K562 (cell line): ENCODE data around the gene ADK. TPM values are rescaled to one million over a fixed set of nuclear protein-coding genes. Genes with fewer than 3 reads are reported as not detected.

ENCODE experiments used
- ATAC-seq: fragments of 200-7000 bp; cut with Tn5 transposase; 3 replicates; pipeline ENCODE4 v1.9.1; 2020; ENCODE audit warnings: moderate library complexity
- BruUV-seq: library from RNA; stranded (reverse); fragments of 400-500 nt; replicated peaks from 2 replicates; lab custom pipeline; 2021; lab: Mats Ljungman, UMichigan
- CTCF ChIA-PET: fragments of 300-600 bp; formaldehyde crosslinking; extraction: SDS; loops from one replicate; lab custom pipeline; 2021; ENCODE audit warnings: low intra/inter-chr PET ratio; lab: Yijun Ruan, JAX
- POLR2A ChIA-PET: fragments of 300-600, 350-650 bp; sonication (Branson Sonifier 250); formaldehyde crosslinking; extraction: SDS; loops from one replicate; lab custom pipeline; 2021; ENCODE audit warnings: antibody characterized with exemption, inconsistent platforms; lab: Yijun Ruan, JAX
- DNase-seq, 4 experiments: peaks; one replicate each; pipeline versions ENCODE4 v3.0.0 to v3.0.0-alpha.2; 2011 to 2018; ENCODE audit warnings: low spot score in 3 of 4, mixed read lengths in 3 of 4; ENCODE audit errors: extremely low read depth in 1 of 4
- FAIRE-seq: peaks from 2 replicates; lab custom pipeline; 2011; peaks lifted over from hg19 to GRCh38; lab: Jason Lieb, UNC
- H2AFZ ChIP-seq: 2 replicates; pipeline ENCODE4 v1.6.0; 2011; ENCODE audit warnings: low read depth, low read length, control low read depth, inconsistent platforms
- H3K27ac ChIP-seq: fragments of 200-600 bp; 3 replicates; pipeline ENCODE4 v1.8.0; 2011; ENCODE audit warnings: low read depth, mild to moderate bottlenecking, control low read depth, inconsistent platforms, low read length, moderate library complexity, mixed read lengths; ENCODE audit errors: extremely low read depth
- H3K27me3 ChIP-seq, 2 experiments: fragments of 300-600 bp in 1 of 2; 2 replicates in 1 of 2; 3 replicates in 1 of 2; pipeline versions ENCODE4 v1.6.0 to v1.8.0; 2011; ENCODE audit warnings: inconsistent platforms in 2 of 2, low read length in 2 of 2, mild to moderate bottlenecking in 1 of 2, mixed read lengths in 1 of 2, moderate library complexity in 1 of 2; ENCODE audit not compliant: control insufficient read depth in 2 of 2, insufficient read depth in 2 of 2
- H3K36me3 ChIP-seq: fragments of 300-600 bp; 3 replicates; pipeline ENCODE4 v1.8.0; 2011; ENCODE audit warnings: mild to moderate bottlenecking, low read length, inconsistent platforms; ENCODE audit not compliant: control insufficient read depth, insufficient read depth
- H3K4me1 ChIP-seq, 2 experiments: fragments of 200-600 bp in 1 of 2; replicated peaks in 1 of 2; 2 replicates in 1 of 2; 3 replicates in 1 of 2; pipeline versions ENCODE4 v1.5.1 to v1.8.0; 2011; ENCODE audit warnings: inconsistent platforms in 2 of 2, low read length in 2 of 2, mild to moderate bottlenecking in 1 of 2, mixed read lengths in 1 of 2, moderate library complexity in 1 of 2; ENCODE audit not compliant: control insufficient read depth in 2 of 2, insufficient read depth in 2 of 2
- H3K4me2 ChIP-seq: 2 replicates; pipeline ENCODE4 v1.6.1; 2011; ENCODE audit warnings: low read length, control low read depth, inconsistent platforms, mixed read lengths; ENCODE audit not compliant: insufficient read depth
- H3K4me3 ChIP-seq: fragments of 200-600 bp; sonication (generic), shearing (Covaris generic); 2 replicates; pipeline ENCODE4 v1.5.1; 2016; ENCODE audit warnings: control low read depth, inconsistent platforms
- H3K79me2 ChIP-seq: fragments of 200-600 bp; 3 replicates; pipeline ENCODE4 v1.8.0; 2011; ENCODE audit warnings: low read length, inconsistent platforms; ENCODE audit not compliant: control insufficient read depth, insufficient read depth
- H3K9ac ChIP-seq, 2 experiments: 2 replicates each; pipeline versions ENCODE4 v1.6.0 to v1.6.1; 2011; ENCODE audit warnings: low read depth in 2 of 2, low read length in 2 of 2, control low read depth in 1 of 2, inconsistent platforms in 1 of 2, mild to moderate bottlenecking in 1 of 2, mixed read lengths in 1 of 2; ENCODE audit not compliant: insufficient read depth in 1 of 2
- H3K9me1 ChIP-seq: one replicate; pipeline ENCODE4 v1.6.0; 2011; ENCODE audit warnings: inconsistent platforms, mild to moderate bottlenecking, low read length, moderate library complexity; ENCODE audit not compliant: control insufficient read depth, insufficient read depth
- H3K9me3 ChIP-seq: replicated peaks from 2 replicates; pipeline ENCODE4 v1.5.1; 2011; ENCODE audit warnings: low read depth, low read length, inconsistent platforms; ENCODE audit not compliant: control insufficient read depth, insufficient read depth
- H4K20me1 ChIP-seq: replicated peaks from 2 replicates; pipeline ENCODE4 v1.6.1; 2011; ENCODE audit warnings: low read length, inconsistent platforms, mixed read lengths; ENCODE audit not compliant: control insufficient read depth, insufficient read depth
- ARID4B ChIP-seq: sonication (generic); formaldehyde crosslinking; IDR thresholded peaks from 2 replicates; pipeline ENCODE4 v1.8.0; 2022; ENCODE audit warnings: mild to moderate bottlenecking, missing genetic modification reagents
- CBFA2T2 ChIP-seq: fragments of 450-650 bp; conservative IDR thresholded peaks from 2 replicates; pipeline ENCODE4 v1.6.1; 2017; ENCODE audit warnings: mild to moderate bottlenecking
- CEBPB ChIP-seq: fragments of 450-650 bp; IDR thresholded peaks from 2 replicates; pipeline ENCODE4 v1.6.1; 2016; ENCODE audit warnings: missing genetic modification characterization, missing compliant biosample characterization
- MAFK ChIP-seq: IDR thresholded peaks from 2 replicates; pipeline ENCODE4 v1.6.1; 2011; ENCODE audit warnings: low read length, improper control_type of control experiment
- NFE2 ChIP-seq: IDR thresholded peaks from 2 replicates; pipeline ENCODE4 v1.6.1; 2014; ENCODE audit warnings: antibody characterized with exemption, low read depth
- NR2C1 ChIP-seq, 2 experiments: fragments of 450-650 bp; IDR thresholded peaks; 2 replicates each; pipeline ENCODE4 v1.6.1; 2017; ENCODE audit warnings: mild to moderate bottlenecking in 2 of 2, antibody characterized with exemption in 1 of 2, inconsistent platforms in 1 of 2, missing compliant biosample characterization in 1 of 2, missing genetic modification characterization in 1 of 2
- SMARCB1 ChIP-seq: IDR thresholded peaks from 2 replicates; pipeline ENCODE4 v1.6.1; 2011; ENCODE audit warnings: improper control_type of control experiment, low read depth; ENCODE audit not compliant: insufficient read length
- ZBTB26 ChIP-seq: fragments of 450-650 bp; formaldehyde crosslinking; IDR thresholded peaks from 2 replicates; pipeline ENCODE4 v1.4.0; 2022; ENCODE audit warnings: missing genetic modification characterization
- ZNF239 ChIP-seq: fragments of 250-450 bp; sonication (Bioruptor Pico); IDR thresholded peaks from 2 replicates; pipeline ENCODE4 v1.4.0; 2020; ENCODE audit warnings: mild to moderate bottlenecking
- WGBS: fragments of 100-300 bp; shearing (Covaris generic); methylation state at CpG from one replicate; pipeline ENCODE4 v1.1.6; 2016; ENCODE audit warnings: low coverage, mixed read lengths; ENCODE audit not compliant: insufficient coverage; ENCODE audit errors: missing lambda C conversion rate; 5-methylcytosine and 5-hydroxymethylcytosine counted together
- in situ Hi-C: fragments of 300-500 bp; cut with MboI; formaldehyde crosslinking; loops from 4 replicates; pipeline ENCODE4 v1.15.0; 2018; ENCODE audit warnings: inconsistent platforms, mixed read lengths
- intact Hi-C: fragments of 100-400 bp; cut with micrococcal nuclease; formaldehyde crosslinking; loops from 2 replicates; pipeline ENCODE4 v1.14.2; 2022
- polyA plus RNA-seq, 8 experiments: library from polyadenylated mRNA; depleted of rRNA in 4 of 8; stranded (reverse) in 5 of 8; unstranded in 3 of 8; fragments of >200 nt; fragmentation: Nextera tagmentation in 2 of 8; fragmentation: Illumina TruSeq in 1 of 8; extraction: Ambion mirVana in 2 of 8; extraction: Trizol in 1 of 8; gene quantifications; 2 replicates each; pipeline versions ENCODE4 v1.2.1 to v1.2.3, GENCODE V29; 2011 to 2014; ENCODE audit warnings: inconsistent platforms in 1 of 8, missing spikeins in 1 of 8
- total RNA-seq, 7 experiments: library from RNA; depleted of rRNA in 6 of 7; stranded (reverse); fragments of >200 nt in 6 of 7; fragmentation: Illumina TruSeq in 2 of 7; extraction: Trizol in 2 of 7; gene quantifications; 2 replicates each; pipeline versions ENCODE4 v1.2.1 to v1.2.3, GENCODE V29; 2011 to 2021; ENCODE audit warnings: low replicate concordance in 1 of 7
- TF ChIP-seq, protein P1 (sequence below): fragments of 450-650 bp; IDR thresholded peaks from 2 replicates; pipeline ENCODE4 v1.6.1; 2016; ENCODE audit warnings: antibody characterized with exemption
- TF ChIP-seq, protein P2 (sequence below): fragments of 450-650 bp; IDR thresholded peaks from 2 replicates; pipeline ENCODE4 v1.6.1; 2016

The ADK gene
- total and polyA plus RNA-seq, 9 of the 15 experiments (the other 6 are each of a cell fraction or from before 2014, with no cell fraction given), result 54.2 to 97.8 (median 73.6) TPM

DNA sequence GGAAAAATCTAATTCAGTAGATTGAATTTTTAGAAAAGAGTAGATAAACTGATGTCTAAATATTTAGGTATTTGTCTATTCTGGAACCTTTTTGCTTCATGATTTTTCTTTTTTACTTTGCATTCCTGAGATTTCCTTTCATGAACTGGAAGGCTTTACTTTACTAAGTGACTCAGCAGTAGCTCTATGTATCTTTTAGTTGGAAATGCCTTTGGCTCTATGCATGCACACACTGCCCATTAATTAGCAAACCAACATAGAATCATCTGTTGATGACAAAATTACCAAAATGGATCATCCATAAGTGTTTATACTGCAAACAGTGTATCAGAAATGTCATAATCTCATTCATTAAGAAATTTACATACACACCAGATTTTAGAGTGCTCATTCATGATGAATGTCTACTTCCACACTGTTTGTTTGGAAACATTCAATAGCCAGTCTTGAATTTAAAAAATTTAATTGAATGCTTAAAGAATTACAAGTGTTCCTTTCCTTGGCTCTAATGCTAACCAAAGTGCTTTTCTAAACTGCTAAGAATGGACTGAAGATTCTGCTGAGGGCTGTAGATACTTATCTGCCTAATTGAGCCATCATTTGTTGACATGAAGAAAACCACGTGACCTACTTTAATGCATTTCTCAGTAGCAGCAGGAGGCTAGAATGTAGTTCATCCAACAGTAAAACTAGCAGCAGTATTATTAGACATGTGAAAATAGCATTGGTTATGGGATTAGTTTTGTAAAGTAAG, 282.0 kb downstream of the ADK start:
- no peak overlapping the region for H3K27ac ChIP-seq
- H3K9ac ChIP-seq, result no peak overlapping the region
- peaks cover 0 to 4% of the 10 kb centered on the region in 2 experiments; a peak in 3 of 5 replicates for H3K4me1 ChIP-seq
- FAIRE-seq, result peak; percentile 23
- no peaks in the 10 kb centered on the region for H3K9me1 ChIP-seq
- H3K36me3 ChIP-seq, result no peaks in the 10 kb centered on the region
- ATAC-seq, result no peak; the same call in 2 of the 3 replicates
- H3K79me2 ChIP-seq, result no peaks in the 10 kb centered on the region
- CTCF ChIA-PET, result no interaction called here
- POLR2A ChIA-PET, result interaction anchor here (4.2 kb wide), 1 partner anchor 13 kb away, joined by 24 read pairs; no protein-coding TSS in a partner anchor
- no peak overlapping the region for H3K4me2 ChIP-seq
- BruUV-seq, result no TSS peak
- intact Hi-C loops (no loop called here), in situ Hi-C loops (no loop called here)
- H2AFZ ChIP-seq, result no peak overlapping the region
- H3K27me3 ChIP-seq, result no peaks in the 10 kb centered on the region
- H4K20me1 ChIP-seq, result no peaks in the 10 kb centered on the region
- no peak overlapping the region for H3K4me3 ChIP-seq
- no peaks in the 10 kb centered on the region for H3K9me3 ChIP-seq
- peak in 3 of 4 experiments; percentile 15 to 33 (median 23) for DNase-seq
- WGBS, result 0% methylated on average over 1 of the region's 1 CpG
- TF ChIP-seq NFE2 (peak; percentile 64), ZNF239 (no peak), CEBPB (peak; percentile 41), ZBTB26 (CRISPR knock-in tag) (no peak), CBFA2T2 (peak; percentile 24; the same call in 1 of the 2 replicates), MAFK (0 out of 2 replicates have a peak, but pooled peaks have one; percentile 37), NR2C1 (IDR thresholded peaks at IDR 0.05) (0 out of 2 replicates have a peak, but pooled peaks have one; percentile 6), NR2C1 (tag; IDR thresholded peaks at IDR 0.05) (no peak), ARID4B (no peak), SMARCB1 (no peak)
- TF ChIP-seq, protein P1, sequence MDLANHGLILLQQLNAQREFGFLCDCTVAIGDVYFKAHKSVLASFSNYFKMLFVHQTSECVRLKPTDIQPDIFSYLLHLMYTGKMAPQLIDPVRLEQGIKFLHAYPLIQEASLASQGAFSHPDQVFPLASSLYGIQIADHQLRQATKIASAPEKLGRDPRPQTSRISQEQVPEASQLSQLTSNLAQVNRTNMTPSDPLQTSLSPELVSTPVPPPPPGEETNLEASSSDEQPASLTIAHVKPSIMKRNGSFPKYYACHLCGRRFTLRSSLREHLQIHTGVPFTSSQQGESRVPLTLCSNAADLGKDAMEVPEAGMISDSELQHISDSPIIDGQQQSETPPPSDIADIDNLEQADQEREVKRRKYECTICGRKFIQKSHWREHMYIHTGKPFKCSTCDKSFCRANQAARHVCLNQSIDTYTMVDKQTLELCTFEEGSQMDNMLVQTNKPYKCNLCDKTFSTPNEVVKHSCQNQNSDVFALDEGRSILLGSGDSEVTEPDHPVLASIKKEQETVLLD, result no peak
- TF ChIP-seq, protein P2, sequence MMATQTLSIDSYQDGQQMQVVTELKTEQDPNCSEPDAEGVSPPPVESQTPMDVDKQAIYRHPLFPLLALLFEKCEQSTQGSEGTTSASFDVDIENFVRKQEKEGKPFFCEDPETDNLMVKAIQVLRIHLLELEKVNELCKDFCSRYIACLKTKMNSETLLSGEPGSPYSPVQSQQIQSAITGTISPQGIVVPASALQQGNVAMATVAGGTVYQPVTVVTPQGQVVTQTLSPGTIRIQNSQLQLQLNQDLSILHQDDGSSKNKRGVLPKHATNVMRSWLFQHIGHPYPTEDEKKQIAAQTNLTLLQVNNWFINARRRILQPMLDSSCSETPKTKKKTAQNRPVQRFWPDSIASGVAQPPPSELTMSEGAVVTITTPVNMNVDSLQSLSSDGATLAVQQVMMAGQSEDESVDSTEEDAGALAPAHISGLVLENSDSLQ, result 0 out of 2 replicates have a peak, but pooled peaks have one; percentile 13
